HL-60 (cell line): Measurements from ENCODE around the gene CYP26A1.
A peak's percentile ranks its signal among the peaks of the same experiment; 100 is the strongest.

Experiments
- DNase-seq, 2 experiments: peaks; one replicate each; pipeline ENCODE4 v3.0.0-alpha.2; 2010 to 2020; ENCODE audit warnings: low read depth in 1 of 2, low spot score in 1 of 2
- H3K27ac ChIP-seq: fragments of 250-450 bp; sonication (Bioruptor Pico); replicated peaks from 2 replicates; pipeline ENCODE4 v1.5.1; 2020; ENCODE audit warnings: mild to moderate bottlenecking, moderate library complexity
- H3K27me3 ChIP-seq: fragments of 250-450 bp; sonication (Bioruptor Pico); 2 replicates; pipeline ENCODE4 v1.5.1; 2021; ENCODE audit warnings: mild to moderate bottlenecking, moderate library complexity; ENCODE audit not compliant: insufficient read depth, poor library complexity, severe bottlenecking
- H3K4me3 ChIP-seq: replicated peaks from 2 replicates; pipeline ENCODE4 v1.5.1; 2011; ENCODE audit warnings: mild to moderate bottlenecking, control low read depth, low read length; ENCODE audit not compliant: insufficient read depth
- GABPA ChIP-seq: IDR thresholded peaks from 2 replicates; pipeline ENCODE4 v1.6.1; 2012; ENCODE audit warnings: low read depth
- POLR2AphosphoS5 ChIP-seq: IDR thresholded peaks from 2 replicates; pipeline ENCODE4 v1.6.1; 2012; ENCODE audit warnings: low read depth
- SPI1 ChIP-seq: IDR thresholded peaks from 2 replicates; pipeline ENCODE4 v1.6.1; 2012; ENCODE audit warnings: low read depth, mild to moderate bottlenecking, borderline replicate concordance
- TF ChIP-seq, protein P1 (sequence below): IDR thresholded peaks from 2 replicates; pipeline ENCODE4 v1.6.1; 2012; ENCODE audit warnings: low read depth; ENCODE audit not compliant: insufficient replicate concordance
- TF ChIP-seq, protein P2 (sequence below): IDR thresholded peaks from one replicate; pipeline ENCODE4 v1.5.1; 2011; ENCODE audit warnings: low read length, control low read depth, inconsistent platforms; ENCODE audit not compliant: insufficient read depth

Gene CYP26A1

DNA sequence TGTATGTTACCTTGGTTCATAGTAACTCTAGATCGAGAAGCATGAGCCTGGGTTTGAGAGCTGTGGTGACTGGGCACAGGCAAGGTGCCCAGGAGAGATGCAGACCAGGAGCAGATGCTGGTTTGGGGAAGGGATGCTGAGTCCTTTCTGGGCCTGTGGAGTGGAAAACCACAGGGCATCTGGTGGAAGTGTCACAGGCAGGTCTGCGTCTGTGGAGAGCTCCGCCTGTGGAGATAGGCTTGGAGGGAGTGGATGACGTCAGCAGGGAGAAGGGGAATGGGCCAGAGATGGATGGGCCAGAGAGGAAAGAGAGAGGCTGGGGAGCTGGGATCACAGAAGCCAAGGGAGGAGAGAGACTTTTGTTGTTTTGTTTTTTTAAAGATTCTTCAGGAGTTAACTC, 14.8 kb downstream of the CYP26A1 start:
- Histone ChIP-seq H3K4me3 (no peak overlapping the region), H3K27me3 (peaks cover 4% of the 10 kb centered on the region), H3K27ac (no peak overlapping the region)
- TF ChIP-seq SPI1: no peak
- no peak for DNase-seq

DNA sequence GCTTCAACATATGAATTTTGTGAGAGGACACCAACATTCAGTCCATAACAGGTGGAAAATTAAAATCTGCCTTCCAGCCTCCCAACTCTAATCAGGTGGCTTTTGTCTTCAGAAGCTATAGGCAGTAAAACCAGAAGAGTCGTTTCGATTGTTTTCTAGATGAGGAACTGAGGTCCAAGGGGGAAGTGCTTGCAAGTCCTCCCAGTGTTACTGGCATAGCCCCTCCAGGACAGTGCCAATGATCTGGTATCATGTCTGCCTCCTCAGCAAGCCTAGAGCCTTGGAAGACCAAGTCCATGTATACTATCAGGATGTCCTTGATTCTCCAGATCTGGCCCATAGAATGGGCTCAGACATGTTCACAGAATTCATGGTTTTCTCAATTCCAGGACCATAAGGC, 16.9 kb downstream of the CYP26A1 start:
- no peak overlapping the region for H3K4me3 ChIP-seq
- no peak overlapping the region for H3K27ac ChIP-seq
- TF ChIP-seq, protein P1, sequence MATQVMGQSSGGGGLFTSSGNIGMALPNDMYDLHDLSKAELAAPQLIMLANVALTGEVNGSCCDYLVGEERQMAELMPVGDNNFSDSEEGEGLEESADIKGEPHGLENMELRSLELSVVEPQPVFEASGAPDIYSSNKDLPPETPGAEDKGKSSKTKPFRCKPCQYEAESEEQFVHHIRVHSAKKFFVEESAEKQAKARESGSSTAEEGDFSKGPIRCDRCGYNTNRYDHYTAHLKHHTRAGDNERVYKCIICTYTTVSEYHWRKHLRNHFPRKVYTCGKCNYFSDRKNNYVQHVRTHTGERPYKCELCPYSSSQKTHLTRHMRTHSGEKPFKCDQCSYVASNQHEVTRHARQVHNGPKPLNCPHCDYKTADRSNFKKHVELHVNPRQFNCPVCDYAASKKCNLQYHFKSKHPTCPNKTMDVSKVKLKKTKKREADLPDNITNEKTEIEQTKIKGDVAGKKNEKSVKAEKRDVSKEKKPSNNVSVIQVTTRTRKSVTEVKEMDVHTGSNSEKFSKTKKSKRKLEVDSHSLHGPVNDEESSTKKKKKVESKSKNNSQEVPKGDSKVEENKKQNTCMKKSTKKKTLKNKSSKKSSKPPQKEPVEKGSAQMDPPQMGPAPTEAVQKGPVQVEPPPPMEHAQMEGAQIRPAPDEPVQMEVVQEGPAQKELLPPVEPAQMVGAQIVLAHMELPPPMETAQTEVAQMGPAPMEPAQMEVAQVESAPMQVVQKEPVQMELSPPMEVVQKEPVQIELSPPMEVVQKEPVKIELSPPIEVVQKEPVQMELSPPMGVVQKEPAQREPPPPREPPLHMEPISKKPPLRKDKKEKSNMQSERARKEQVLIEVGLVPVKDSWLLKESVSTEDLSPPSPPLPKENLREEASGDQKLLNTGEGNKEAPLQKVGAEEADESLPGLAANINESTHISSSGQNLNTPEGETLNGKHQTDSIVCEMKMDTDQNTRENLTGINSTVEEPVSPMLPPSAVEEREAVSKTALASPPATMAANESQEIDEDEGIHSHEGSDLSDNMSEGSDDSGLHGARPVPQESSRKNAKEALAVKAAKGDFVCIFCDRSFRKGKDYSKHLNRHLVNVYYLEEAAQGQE: no peak
- peak; percentile 57; the same call in 1 of the 2 replicates for TF ChIP-seq SPI1
- DNase-seq: no peak
- no peaks in the 10 kb centered on the region for H3K27me3 ChIP-seq

DNA sequence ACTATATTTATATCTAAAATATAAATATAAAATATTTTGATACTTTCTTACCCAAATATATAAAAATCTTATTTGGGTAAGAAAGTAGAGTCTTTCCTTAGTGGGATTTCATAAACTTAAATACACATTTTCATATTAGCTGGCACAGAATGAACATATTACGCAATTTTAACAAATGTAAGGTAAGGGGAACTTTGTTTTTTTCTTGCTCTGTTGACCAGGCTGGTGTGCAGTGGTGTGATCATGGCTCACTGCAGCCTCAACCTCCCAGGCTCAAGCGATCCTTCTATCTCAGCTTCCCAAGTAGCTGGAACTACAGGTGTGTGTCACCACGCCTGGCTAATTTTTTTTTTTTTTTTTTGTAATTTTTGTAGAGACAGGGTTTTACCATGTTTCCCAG, 18.3 kb downstream of the CYP26A1 start:
- Histone ChIP-seq H3K27ac (no peak overlapping the region), H3K4me3 (no peak overlapping the region), H3K27me3 (no peaks in the 10 kb centered on the region)
- DNase-seq: no peak
- TF ChIP-seq GABPA (no peak), SPI1 (no peak), POLR2AphosphoS5 (no peak)
- TF ChIP-seq, protein P2, sequence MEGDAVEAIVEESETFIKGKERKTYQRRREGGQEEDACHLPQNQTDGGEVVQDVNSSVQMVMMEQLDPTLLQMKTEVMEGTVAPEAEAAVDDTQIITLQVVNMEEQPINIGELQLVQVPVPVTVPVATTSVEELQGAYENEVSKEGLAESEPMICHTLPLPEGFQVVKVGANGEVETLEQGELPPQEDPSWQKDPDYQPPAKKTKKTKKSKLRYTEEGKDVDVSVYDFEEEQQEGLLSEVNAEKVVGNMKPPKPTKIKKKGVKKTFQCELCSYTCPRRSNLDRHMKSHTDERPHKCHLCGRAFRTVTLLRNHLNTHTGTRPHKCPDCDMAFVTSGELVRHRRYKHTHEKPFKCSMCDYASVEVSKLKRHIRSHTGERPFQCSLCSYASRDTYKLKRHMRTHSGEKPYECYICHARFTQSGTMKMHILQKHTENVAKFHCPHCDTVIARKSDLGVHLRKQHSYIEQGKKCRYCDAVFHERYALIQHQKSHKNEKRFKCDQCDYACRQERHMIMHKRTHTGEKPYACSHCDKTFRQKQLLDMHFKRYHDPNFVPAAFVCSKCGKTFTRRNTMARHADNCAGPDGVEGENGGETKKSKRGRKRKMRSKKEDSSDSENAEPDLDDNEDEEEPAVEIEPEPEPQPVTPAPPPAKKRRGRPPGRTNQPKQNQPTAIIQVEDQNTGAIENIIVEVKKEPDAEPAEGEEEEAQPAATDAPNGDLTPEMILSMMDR: no peak
- TF ChIP-seq, protein P1: no peak

DNA sequence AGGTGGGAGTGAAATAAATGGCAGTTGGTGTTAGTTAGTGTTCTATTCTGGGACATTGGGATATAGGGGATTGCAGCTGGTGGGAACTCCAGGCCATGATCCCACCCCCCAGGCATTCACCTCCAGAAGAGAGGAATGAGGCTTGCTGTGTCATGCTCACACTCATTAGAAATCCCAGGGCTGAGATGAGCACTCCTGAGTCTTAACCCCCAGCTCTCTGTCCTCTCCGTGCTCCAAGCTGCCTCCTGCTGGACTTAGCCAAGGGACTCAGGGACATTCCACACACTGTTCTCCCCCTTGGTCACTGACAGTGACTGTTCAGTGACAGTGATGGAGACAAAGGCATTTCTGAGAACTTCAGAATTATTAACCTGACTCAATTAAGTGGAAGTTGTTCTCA, 21.5 kb downstream of the CYP26A1 start:
- TF ChIP-seq GABPA (no peak), SPI1 (no peak)
- TF ChIP-seq, protein P2: no peak
- TF ChIP-seq, protein P1: no peak
- no peak for DNase-seq
- H3K27me3 ChIP-seq: no peaks in the 10 kb centered on the region
- H3K4me3 ChIP-seq: no peak overlapping the region
- H3K27ac ChIP-seq: no peak overlapping the region
